Kidney tubule cell (primary cell): Measurements from ENCODE around the gene RYR2.

Experiments
- DNase-seq: peaks from one replicate; pipeline ENCODE4 v3.0.0-alpha.2; 2018; ENCODE audit warnings: low spot score

Gene RYR2

DNA sequence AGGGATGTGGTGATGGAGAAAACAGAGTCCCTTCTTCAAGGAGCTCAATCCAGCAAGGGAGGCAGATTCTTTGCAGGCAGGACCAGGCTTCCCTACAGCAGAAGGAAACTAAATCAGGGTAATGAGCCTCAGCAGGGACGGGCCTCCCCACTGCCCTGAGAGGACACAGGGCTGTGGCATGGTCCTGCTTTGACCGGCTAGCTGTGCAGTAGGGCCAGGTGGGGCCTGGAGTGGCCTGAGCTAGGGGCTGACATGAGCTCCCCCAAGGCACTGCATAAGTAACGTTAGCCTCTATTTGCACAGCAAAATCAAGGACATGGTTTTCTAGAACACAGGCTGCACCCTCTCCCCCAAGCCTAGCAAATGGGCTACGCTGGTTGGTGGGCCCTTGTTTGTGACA lies 162.9 kb downstream of the RYR2 start:
- DNase-seq, result no peak

DNA sequence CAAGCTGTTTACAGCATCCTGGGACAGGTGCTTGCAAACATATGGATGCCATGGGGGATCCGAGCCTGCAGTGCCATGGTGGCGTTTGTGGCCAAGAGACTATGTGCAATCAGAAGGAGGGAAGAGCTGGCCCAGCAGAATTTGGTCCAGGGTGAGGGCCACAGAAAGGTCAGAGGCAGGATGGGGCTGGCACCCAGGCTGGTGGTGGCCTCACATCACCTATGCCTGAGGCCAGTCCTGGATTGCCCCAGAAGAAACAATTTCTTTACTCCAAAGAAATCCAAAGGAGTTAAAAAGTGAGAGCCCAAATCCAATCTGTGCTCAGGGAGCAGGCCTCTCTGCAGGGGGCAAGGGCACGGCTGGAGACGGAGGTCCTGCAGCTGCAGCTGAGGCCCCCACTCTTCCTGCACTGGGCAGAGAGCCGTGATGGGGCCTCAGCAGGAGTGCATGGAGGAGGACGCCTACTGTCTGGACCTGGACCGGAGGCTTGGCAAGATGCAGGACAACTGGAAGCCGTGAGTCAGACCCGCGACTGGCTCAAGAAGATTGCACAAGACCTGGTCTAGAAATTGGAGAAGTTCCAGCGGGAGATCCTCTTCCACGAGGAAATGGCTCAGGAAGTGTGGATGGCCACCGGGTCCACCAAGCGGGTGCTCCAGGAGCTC lies 163.5 kb downstream of the RYR2 start:
- no peak for DNase-seq

DNA sequence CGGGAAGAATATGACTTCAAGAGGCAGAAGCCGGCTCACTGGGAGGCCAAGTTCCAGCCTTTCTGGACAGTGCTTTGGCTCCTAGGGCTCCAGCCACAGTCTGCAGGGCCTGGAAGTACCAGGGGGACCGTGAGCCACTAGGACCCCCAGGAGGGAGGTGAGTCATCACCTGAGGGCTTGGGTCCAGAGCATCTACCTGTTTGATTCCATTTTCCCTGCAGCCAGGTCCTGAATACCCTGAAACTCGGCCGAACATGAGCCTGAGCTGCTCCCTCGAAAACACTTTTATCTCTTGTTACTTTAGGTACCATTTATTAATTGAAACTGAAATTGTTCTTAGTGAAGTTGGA lies 164.1 kb downstream of the RYR2 start:
- no peak for DNase-seq

DNA sequence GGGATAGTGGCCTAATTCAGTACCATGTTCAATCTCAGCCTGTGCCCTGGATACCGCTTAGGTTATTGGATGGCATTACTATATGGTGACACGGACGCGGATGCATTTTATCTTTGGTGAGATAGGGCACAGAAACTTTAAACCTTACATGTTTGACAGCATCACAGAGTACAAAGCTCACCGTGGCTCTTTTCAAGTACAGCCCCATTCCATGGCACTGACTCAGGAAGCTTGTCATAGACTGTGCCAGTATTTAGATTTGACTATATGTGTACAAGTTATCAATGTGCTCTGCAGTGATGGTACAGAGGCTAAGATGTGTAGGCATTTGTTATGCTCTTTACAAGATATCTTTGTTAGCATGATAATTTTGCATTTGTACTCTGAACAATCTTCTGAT lies 169.0 kb downstream of the RYR2 start:
- no peak for DNase-seq

DNA sequence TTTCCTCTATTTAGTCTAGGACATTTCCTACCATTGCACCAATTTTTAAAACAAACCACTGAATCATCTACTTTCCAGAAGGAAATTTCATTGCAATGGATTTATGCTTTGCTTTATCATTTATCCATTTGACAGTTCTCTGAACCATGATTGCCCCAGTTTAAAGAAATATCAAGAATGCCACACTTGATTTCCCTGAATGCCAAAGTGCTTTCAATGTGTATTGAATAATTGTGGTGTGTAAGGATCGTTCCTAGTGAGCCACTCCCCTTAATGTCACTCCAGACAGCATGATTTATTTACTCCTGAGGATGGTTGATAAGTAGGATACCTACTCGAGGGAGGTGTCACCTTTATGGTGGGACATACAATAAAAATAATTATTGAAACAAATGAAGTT lies 169.6 kb downstream of the RYR2 start:
- DNase-seq, result no peak

DNA sequence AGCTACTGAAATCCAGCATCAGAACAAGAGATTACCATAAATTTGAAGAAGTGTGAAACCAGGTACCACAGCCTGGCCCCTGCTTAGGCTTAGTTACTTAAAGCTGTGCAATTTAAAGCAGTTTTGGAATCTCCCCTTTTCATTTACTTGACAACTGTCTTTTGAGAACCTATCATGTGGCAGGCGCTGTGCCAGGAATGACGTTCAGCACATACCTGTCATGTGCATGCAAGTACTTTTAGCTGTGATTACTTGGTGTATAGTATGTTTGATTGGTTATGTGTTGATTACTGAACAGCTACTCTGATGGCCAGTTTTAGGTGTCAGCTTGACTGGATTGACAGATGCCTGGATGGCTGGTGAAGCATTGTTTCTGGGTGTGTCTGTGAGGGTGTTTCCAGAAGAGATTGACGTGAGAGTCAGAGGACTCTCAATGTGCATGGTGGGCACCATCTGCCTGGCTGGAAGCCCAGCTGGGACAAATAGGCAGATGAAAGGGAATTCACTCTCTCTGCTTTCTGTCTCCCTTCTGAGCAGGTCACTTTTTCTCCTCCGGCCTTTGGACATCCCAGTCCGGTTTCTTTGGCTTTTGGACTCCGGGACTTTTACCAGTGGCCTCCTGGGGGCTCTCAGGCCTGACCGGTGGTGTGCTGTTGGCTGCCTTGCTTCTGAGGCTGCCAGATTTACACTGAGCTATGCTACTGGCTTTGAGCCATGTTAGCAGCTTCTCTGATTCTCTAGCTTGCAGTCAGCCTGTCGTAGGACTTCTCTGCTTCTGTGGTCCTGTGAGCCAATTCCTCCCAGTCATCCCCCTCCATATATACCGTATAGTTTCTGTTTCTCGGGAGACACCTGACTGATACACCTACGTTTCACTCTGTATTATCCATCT lies 178.0 kb downstream of the RYR2 start:
- DNase-seq, result no peak

DNA sequence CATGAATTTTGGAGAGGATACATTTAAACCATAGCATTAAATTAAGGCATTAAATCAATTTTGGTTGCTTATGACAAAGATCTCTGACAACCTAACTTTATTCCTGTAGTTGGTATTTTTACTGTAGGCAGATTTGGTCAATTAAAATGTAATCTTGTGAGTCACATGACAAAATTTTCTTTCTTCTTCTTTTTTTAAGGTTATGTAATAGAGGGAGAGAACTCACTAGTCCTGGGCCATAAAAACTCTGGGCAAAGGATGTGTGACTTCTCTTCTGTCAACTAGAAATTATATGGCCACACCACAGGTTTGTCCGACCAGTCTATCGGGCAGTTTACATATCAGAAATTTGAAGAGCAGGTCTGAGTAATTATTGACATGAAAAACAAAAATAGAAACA lies 181.4 kb downstream of the RYR2 start:
- no peak for DNase-seq

DNA sequence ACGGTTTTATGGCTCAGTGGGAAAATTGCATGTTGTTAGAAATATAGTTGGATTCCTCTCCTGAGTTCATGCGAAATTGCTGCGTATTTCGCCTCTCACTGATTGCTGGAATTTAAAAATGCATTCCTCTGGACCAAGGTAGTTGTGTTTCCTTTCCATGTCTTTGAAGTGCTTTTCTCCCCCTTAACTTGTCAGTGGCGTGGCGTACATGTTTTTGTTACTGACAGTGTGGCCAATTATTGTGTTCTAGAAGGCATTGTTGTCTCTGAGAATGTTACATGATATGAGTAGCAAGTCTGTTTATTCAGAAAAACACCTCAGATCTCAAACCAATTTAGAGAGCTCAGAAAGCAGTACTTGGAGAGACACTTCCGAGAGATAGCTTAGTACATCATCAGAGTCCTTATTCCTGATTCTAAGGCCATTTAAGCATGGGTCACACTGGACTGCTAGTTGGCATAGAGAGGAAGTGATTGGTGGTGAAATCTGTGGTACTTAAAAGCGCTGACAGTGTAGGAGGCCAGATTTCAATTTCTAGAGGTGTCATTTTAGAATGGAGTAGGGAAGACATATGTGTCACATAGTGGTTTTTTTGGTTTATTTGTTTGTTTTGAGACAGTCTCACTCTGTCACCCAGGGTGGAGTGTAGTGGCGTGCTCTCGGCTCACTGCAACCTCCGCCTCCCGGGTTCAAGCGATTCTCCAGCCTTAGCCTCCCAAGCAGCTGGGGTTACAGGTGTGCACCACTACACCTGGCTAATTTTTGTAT lies 184.4 kb downstream of the RYR2 start:
- DNase-seq, result no peak

DNA sequence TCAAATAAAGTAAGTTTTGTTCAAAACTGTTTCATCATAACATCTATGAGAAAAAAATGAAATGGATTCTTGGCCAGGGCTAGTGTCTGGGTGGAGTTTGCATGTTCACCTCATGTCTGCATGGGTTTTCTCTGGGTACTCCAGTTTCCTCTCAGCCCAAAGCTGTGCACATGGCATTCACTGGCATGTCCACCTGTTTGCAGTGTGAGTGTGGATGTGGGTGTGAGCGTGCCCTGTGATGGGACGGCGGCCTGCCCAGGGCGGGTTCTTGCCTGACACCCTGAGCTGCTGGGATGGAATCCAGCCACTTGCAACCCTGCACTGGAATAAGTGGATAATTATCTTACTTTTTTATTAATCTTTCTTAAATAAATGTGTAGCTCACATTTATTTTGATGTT lies 185.5 kb downstream of the RYR2 start:
- DNase-seq, result no peak

DNA sequence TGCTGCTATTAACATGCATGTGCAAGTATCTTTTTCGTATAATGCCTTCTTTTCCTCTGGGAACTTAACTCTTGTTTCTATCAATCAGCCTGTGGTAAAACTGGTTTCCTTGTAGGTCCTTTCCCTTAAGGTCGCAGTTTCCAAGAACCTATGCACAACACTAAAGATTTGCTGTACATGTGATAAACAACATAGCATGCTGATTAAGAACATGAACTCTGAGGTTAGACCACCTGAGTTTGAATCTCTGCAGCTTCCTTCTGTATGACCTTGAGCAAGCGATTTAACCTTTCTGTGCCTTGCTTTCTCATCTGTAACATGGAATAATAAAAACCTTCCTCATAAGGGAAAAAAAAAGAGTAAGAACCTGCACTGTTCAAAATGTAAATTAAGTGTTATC lies 186.4 kb downstream of the RYR2 start:
- DNase-seq, result no peak

DNA sequence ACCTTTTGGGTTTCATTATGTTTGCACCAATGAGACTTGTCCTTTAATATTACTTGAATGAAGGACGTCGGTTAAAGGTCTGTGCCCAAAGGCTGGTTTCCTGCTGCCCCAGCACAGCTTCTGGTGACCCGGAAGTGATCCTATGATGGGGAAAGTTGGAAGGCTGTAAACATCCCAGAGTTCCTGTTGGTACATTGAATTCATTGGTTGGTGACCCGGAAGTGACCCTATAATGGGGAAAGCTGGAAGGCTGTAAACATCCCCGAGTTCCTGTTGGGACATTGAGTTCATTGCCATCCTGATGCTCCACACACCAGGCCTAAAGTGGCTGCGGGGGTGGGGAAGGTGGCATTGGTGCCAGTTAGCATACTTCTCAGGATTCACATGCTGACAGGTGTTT lies 187.3 kb downstream of the RYR2 start:
- DNase-seq, result no peak

DNA sequence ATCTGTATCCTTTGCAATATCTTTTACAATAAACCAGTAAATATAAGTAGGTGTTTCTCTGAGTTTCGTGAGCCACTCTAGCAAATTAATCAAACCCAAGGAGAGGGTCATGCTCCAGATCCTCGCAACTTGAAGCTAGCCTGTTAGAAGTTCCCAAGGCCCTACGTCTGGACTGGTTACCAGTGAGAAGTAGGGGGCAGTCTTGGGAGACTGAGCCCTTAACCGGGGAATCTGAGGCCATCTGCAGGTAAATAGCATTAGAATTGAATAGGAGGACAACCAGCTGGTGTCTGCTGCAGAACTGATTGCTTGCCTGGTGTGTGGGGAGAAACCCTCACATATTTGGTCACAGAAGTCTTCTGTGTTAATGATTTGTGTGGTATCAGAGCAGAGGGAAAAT lies 190.5 kb downstream of the RYR2 start:
- DNase-seq, result no peak

DNA sequence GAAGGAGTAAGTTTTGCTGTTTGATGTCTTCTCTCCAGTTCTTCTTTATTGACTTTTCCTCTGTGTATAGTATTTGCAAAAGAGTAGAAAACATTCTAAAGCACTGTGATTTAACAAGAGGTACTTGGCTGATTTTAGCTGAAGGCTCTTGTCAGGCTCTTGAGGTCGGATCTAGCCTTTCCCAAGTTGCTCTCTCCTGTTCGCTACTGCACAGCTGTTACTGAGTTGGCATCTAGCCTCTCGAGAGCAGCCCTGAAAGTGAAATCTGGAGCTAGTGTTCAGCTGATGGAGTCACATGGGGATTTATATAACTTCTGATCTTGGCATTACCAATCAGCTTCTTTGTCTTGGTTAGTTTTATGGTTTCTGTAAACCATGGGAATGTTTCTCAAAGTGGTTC lies 193.1 kb downstream of the RYR2 start:
- no peak for DNase-seq

DNA sequence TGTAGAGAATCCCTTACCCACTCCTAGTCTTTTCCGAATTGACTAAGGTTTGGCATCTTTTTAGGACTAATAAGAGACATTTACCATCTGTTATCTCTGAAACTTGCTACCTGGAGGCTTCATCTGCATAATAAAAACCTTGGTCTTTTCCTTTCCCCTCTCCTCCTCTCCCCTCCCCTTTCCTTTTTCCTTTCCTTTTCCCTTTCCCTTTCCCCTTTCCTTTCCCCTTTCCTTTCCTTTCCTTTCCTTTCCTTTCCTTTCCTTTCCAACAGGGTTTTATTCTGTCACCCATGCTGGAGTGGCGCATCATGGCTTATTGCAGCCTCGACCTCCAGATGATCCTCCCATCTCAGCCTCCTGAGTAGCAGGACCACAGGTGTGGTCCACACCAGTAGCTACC lies 195.7 kb downstream of the RYR2 start:
- DNase-seq, result no peak

DNA sequence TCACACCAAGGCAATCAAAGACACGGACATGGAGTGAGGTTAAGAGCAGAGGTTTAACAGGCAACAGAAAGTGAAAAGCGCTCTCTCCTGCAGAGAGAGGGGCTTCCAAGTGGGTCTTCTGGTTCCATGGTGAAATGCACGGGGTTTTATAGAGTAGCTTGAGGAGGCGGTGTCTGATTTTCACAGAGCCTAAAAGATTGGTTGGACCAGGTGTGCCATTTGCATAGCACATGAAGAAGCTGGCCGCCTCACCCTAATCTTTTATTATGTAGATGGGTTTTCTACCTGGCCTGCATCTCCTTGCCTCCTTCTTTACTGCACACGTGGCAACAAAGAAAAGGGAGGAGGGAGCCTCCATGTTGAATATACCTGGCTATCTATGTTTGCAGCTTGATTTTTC lies 197.3 kb downstream of the RYR2 start:
- DNase-seq, result no peak

DNA sequence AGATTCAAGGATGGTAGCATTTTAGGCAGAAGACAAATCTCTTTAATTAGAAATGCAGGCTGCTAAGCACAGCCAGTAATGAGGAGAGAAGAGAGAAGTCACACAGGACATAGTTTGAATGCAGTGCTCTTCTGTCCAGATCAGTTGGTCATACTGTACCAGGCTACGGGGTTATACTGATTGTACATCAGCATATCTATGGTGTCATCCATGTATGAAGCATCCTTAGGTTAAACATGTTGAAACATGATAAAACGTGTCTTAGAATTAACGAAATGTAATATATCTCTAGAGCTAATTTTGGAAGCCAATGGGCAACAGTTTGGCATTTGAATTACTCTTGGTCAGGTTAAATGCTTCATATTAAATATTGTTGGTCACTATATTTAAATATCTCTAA lies 199.1 kb downstream of the RYR2 start:
- no peak for DNase-seq

DNA sequence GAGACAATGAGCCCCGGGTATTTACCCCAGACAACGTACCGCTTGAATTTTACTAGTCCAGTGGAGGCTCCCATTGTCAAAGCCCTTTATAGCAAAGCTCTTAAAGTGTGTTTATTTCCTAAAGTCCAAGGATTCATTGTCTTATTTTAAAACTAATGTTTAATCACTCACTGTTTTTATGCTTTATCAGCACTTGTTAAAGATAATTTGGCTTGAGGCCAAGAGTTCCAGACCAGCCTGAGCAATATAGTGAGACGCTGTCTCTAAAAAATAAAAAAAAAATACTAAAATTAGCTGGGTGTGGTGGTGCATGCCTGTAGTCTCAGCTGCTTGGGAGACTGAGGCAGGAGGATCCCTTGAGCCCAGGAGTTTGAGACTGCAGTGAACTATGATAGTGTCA lies 202.8 kb downstream of the RYR2 start:
- DNase-seq, result no peak

DNA sequence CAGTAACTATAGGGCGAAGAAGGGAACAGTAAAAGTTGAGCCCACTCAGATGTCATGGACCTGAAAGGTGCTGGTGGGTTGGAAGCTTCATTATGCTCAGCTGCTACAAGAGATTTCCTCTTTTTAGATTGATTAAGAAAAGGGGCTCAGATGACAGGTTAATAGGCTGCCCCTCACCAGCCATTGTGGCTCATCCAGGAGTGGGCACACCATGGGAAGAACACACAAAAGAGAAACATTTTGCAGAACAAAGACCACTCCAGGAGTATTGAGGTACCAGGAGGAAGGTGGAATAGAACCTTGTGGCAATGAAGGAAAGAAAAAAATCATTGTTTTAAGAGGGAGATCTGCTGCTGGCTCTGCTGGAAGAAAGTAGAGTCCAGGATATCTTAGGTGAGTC lies 205.5 kb downstream of the RYR2 start:
- no peak for DNase-seq

DNA sequence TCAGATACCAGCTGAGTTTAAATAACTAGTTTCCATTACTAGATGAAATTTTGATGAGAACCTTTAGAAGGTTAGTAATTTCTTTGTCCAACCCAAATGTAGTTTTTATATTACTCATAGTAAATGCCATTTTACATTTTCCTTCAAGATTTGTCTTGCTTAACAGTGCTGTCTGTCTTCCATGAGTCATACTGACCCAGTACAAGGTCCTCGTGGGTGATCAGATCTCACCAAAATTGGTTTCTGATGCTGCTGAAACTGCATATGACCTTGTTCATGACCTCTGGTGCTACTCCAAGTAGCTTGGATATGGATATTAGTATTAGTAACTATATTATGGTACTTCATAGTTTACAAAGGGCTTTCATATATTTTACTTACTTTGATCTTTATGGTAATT lies 207.1 kb downstream of the RYR2 start:
- no peak for DNase-seq

DNA sequence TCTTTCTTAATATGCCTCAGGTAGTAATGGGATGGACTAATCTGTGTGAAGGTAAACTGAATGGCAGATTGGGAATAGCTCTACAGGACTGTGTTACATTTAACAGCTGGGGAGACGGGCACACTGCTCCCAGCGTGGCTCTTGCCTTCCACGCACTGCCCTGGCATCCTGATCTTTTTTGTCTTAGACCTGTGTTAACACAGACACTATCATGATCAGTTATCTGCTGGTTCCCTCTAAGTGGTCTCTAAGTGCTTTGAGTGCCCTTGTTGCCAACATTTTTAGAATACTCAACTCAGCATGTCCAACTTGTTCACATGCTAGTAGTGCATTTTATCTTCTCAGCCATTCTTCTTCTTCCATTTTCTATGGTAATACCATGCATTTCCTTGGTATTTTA lies 208.1 kb downstream of the RYR2 start:
- DNase-seq, result no peak

DNA sequence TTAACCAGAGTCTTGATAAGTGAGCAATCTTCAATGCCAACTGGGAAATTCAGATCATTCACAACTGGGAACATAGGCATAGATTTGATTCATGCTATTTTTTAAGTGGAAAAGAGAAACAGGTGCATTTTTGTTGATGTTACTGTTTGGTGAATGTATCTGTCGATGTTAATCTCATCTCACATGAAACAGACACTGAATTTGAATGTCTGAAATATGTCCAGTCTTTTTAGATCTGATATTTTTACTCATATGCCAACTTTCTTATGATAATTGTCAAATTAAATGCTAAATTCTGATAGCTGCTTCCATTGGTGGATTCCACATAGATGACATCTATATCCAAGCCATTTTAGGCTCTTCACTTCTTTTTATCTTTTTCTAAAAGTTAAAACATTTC lies 213.1 kb downstream of the RYR2 start:
- DNase-seq, result no peak

DNA sequence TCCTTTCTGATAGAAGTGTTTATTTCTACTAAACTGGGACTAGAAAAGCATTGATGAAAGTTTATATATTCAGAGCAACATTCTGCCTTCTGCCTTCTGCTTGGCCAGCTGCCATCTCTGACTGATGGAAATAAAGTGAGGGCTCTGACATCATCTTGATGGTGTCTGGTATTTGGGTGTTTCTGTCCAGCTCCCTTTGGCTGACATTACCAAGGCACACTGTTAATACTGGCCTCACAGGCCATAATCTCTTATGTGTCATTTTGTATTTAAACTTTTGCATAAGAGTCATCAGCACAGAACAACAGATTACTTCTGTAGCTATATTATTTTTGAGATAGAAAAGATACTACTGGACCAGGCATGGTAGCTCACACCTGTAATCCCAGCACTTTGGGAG lies 216.9 kb downstream of the RYR2 start:
- DNase-seq, result no peak

DNA sequence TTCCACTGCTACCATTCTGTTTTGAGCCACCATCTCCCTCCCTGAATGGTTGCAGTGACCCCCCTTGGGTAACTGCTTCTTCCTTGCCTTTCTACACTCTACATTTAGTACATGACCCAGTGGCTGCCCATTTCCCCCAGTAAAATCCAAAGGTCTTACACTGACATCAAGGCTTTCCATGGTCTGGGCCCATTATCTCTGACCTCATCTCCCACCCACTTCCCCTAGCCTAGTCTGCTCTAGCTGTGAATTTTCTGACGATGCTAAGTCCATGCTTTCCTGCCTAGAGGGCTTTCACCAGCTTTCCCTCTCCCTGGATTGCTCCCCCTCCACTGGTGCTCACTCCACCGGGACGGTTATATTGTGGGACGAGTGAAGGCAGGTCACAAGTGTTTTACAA lies 219.2 kb downstream of the RYR2 start:
- no peak for DNase-seq
